Activated gamma-delta T cell treated with anti-CD3 and anti-CD28 coated beads, Interleukin-2, amount 50 U/mL, for 16 hours (primary cell): Measurements from ENCODE around the gene OSBPL3.

ENCODE experiments used
- DNase-seq: peaks from one replicate; pipeline ENCODE4 v3.0.0-alpha.2; 2020; ENCODE audit warnings: low read depth

The OSBPL3 gene

GRCh38 chr7:24862461-24862860 is 117.5 kb downstream of the OSBPL3 start:
- no peak for DNase-seq

DNA sequence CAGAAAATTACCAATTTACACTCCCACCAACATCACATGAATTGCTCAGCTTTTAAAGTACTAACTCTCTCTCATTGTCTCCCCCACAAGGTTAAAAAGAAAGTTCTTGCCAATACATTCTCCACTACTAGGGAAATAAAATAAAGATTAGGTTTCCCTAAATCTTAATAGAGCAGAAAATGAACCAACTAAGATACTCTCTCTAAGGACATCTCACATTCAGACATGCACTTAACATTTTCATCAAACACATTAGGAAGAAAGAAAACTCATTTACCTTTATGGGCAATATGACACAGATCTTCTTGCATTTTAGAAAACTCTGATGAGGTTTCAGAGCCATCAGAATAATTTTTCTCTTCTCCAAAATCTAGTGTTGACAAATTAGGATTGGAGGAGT is 118.6 kb downstream of the OSBPL3 start:
- DNase-seq: no peak

DNA sequence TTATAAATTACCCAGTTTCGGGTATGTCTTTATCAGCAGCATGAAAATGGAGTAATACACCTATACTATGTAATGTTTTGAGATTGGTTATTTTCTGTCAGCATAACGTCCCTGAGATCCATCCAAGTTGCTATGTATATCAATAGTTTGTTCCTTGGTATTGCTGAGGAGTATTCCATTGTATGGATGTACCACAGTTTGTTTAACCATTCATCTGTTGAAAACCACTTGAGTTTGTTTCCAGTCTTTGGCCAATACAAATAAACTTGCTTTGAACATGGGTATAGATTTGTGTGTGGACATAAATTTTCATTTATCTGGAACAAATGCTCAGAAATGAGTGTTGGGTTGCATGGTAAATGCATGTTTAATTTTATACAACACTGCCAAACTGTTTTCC is 119.4 kb downstream of the OSBPL3 start:
- no peak for DNase-seq

- DNase-seq: no peak
Measured at GRCh38 chr7:24858108-24858977, 121.6 kb downstream of the OSBPL3 start.

GRCh38 chr7:24857623-24858022 is 122.4 kb downstream of the OSBPL3 start:
- DNase-seq: no peak

DNA sequence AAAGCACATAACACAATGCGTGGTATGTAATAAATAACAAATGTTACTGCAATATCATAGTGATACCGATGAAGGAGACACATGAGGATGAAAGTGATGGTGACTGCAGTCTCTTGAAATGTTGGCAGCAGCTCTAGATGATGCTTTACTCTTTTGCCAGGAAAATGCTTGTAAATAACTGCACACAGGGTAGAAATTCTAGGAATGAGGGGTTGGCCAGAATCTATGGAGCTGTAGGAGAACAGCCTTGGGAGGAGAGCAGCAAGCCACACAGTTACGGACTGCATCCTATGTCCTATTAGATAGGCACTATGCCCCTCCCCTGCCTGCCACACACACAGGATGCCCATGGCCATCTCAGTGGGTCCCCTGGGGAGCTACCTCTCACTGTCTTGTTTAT is 125.1 kb downstream of the OSBPL3 start:
- no peak for DNase-seq

GRCh38 chr7:24851786-24852185 is 128.2 kb downstream of the OSBPL3 start:
- DNase-seq: no peak

DNA sequence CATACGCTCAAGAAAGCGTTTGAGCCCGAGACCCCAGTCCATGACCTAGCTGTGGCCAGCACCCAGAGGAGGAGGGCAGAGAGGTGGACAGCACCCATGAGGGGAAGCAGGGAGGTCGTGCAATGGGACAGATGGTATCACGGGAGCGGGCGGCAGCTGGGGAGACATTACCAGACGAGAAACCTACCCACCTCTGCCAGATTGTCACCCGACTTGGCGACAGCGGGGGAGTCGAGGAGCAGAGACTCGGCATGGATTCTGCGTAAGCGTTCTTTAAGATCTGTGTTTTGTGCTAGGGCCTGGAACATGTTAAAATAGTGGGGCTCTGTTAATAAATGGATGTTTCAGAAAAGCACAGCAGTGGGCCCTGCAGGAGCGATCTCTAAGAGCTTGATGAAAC is 131.1 kb downstream of the OSBPL3 start:
- DNase-seq: no peak

DNA sequence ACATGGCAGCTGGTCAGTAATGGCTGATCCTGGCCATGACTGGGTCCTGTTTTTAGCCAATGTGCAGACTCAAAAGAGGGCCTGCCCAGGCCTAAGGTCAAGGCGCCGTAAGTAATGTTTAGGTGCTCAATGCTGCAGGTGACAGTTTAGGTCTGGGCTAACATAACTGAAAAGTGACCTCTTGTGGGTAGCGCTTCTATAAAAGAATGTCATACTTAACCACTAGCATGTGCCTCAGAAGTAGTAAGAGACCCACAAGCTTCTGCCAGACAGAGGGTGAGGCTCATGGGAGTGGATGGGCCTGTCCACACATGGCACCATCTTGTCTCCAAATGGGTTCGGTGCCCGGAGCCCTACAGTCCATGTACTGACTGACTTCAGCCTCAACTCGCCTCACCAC is 132.2 kb downstream of the OSBPL3 start:
- DNase-seq: no peak

DNA sequence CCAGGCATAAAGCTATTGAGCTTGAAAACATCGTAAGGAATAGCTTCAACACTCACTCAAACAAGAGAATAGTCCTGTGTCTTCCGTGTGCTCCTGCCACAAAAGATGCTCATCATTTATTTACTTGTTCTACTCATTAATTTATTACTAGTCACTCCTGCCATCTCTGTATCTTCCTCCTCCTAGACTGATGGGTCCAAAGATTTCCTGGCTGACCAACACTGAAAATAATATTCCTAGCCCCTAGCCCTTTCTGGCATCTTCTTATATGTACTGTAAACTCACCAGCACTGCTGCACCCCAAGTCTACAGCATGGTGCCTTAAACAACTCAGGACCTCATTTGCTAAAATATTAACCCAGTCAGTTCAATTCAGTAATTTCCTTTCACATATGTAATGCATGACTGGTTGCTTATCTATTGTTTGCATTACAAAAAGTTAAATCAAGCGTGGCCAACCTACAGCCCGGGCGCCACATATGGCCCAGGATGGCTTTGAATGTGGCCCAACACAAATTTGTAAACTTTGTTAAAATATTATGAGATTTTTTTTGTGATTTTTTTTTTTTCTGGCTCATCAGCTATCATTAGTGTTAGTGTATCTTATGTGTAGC is 136.1 kb downstream of the OSBPL3 start:
- DNase-seq: no peak

- DNase-seq: no peak
Measured at GRCh38 chr7:24842449-24843241, 137.3 kb downstream of the OSBPL3 start.

DNA sequence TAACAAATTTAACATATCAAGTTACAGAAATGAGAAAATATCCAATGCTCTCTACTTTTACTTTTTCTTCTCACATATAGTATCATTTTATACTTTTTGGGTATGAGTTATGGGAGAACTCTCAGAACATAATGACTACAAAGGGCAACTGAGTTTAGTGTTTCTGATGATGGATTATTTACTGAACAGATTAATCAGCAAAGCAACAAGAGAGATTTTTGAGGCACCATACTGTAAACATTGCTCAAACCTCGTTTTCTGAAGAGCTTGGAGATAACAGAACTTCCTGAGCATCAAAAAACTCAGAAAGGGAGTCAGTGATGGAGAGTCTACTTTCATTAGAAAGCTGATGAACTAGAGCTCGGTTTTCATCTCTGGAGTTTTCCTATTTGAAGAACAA is 137.9 kb downstream of the OSBPL3 start:
- no peak for DNase-seq

DNA sequence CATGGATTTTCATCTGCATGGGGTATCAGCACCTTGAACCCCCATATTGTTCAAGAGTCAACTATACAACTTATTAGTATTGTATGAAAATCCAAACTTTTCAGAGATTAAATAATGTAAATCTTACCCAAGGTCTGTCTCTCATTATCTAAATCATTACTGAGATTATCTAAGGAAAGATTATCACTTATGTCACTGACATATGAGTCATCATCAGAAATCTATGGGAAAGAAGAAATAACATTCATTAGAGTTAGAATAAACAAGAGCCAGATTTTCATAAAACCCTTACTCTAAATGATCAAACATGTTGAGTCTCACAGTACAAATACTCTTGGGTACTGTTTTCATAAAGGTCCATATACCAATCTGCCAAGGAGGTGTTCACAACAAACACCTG is 139.4 kb downstream of the OSBPL3 start:
- no peak for DNase-seq

DNA sequence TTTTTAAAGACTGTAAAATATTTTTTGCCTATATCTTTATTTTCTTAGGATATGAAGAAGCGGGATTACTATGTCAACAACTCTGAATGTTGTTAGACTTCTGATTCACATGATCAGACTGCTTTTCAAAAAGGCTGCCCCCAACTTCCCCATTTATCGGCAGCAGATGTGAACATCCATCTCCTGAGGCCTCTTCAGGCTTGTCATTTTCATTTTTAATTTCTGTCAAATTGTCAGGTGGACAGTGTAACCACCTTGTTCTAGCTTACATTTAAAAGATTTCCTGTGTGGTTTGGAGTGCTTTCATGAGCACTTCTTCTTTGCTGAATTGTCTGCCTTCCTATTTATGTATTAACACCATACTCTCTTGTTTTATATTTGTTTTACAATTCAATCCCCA is 143.9 kb downstream of the OSBPL3 start:
- DNase-seq: no peak

- no peak for DNase-seq
Measured at GRCh38 chr7:24835643-24836042, 144.3 kb downstream of the OSBPL3 start.

DNA sequence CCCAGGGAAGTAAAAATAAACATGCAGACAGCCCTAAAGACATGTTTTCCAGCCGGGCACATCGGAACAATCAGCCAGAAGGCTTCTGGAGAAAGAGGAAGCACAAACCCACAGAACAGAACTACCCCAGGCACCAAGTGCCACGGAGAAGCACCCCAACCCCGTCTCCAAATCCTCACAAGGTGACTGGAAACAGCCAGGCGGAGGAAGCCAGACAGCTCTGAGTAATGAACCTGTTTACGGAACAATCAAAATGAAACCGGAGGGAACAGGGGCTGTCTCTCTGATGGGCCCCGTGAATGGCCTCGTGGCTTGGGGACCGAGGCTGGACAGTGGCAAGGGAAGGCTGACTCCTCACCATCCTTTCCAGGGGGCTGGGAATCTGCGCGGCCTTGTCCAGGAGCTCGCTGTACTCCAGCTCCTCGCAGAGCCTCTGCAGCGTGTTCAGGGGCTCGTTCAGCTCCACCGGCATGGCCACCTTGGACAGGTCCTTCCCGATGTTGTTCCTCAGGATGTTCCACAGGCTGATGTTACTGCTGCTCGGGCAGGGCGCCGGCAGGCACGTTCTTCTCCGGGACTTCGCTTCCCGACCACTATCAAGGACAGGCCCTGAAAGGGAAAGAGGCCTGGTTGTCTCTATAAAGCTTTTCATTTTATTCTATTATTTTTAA is 145.7 kb downstream of the OSBPL3 start:
- no peak for DNase-seq

- no peak for DNase-seq
Measured at GRCh38 chr7:24833549-24833948, 146.4 kb downstream of the OSBPL3 start.

DNA sequence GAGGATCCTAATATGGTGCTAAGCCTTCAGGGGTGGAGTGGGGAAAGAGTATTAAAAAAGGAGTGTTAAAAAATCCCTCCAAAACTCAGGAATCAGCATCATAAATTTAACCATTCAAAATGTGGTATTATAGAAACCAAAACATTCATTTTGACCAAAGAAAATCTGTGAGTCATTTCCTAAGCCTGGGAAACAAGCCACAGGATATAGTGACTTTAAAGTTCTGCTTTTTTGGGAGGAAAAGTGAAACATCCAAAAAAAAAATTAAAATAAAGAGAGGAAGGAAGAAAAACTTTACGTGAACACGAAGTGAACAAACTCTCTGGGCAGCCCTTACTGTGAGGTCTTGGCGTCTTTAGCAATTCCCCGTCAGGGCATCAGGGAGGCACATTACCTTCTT is 148.7 kb downstream of the OSBPL3 start:
- no peak for DNase-seq

GRCh38 chr7:24830440-24831050 is 149.4 kb downstream of the OSBPL3 start:
- no peak for DNase-seq

- no peak for DNase-seq
Measured at GRCh38 chr7:24829787-24830186, 150.2 kb downstream of the OSBPL3 start.

- no peak for DNase-seq
Measured at GRCh38 chr7:24828891-24829661, 150.9 kb downstream of the OSBPL3 start.
